ENCODE data around the gene HCK.

The HCK gene

DNA sequence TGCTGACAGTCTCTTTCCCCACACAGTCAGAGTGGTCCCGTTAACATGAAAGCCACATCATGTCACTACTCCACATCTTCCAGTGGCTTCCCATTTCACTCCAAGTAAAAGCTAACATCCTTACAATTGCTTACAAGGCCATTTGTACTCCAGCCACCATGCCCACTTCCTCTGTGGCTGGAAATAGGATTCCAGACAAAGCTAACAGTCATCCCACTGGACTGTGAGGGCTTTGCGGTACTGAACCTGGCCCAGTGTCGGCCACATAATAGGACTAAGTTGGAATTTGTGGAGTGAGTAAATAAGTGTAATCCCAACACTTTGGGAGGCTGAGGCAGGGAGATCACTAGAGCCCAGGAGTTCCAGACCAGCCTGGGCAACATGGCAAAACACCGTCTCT lies 31.0 kb upstream of the HCK start:
- H4K20me1 ChIP-seq (ENCODE audit: insufficient read depth, low read length): no peaks in the 10 kb centered on the region
- H3K79me2 ChIP-seq (ENCODE audit: insufficient read depth, low read length): no peaks in the 10 kb centered on the region
- peaks cover 3% of the 10 kb centered on the region for H3K27me3 ChIP-seq (ENCODE audit: insufficient read depth, low read length, poor library complexity)
- no peak overlapping the region for H3K27ac ChIP-seq (ENCODE audit: low read length)
- no peaks in the 10 kb centered on the region for H3K36me3 ChIP-seq (ENCODE audit: insufficient read depth, low read length)
- H3K4me1 ChIP-seq (ENCODE audit: insufficient read depth, low read length): 0 out of 2 replicates have a peak, but pooled peaks cover 3% of the 10 kb centered on the region
- H3K4me2 ChIP-seq (ENCODE audit: insufficient read depth, low read length): no peak overlapping the region
- no peak for TF ChIP-seq EZH2 (IDR thresholded peaks at IDR 0.05; ENCODE audit: borderline replicate concordance, low read depth, low read length, severe bottlenecking)
- TF ChIP-seq, protein P1, sequence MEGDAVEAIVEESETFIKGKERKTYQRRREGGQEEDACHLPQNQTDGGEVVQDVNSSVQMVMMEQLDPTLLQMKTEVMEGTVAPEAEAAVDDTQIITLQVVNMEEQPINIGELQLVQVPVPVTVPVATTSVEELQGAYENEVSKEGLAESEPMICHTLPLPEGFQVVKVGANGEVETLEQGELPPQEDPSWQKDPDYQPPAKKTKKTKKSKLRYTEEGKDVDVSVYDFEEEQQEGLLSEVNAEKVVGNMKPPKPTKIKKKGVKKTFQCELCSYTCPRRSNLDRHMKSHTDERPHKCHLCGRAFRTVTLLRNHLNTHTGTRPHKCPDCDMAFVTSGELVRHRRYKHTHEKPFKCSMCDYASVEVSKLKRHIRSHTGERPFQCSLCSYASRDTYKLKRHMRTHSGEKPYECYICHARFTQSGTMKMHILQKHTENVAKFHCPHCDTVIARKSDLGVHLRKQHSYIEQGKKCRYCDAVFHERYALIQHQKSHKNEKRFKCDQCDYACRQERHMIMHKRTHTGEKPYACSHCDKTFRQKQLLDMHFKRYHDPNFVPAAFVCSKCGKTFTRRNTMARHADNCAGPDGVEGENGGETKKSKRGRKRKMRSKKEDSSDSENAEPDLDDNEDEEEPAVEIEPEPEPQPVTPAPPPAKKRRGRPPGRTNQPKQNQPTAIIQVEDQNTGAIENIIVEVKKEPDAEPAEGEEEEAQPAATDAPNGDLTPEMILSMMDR (IDR thresholded peaks at IDR 0.05; ENCODE audit: borderline replicate concordance, extremely low read depth, low read length, poor library complexity, severe bottlenecking): no peak
- no peak overlapping the region for H2AFZ ChIP-seq (ENCODE audit: low read depth, low read length)
- no peak overlapping the region for H3K9ac ChIP-seq (ENCODE audit: low read depth, low read length)
- H3K9me3 ChIP-seq (ENCODE audit: insufficient read depth, low read length, severe bottlenecking): no peaks in the 10 kb centered on the region
- no peak for DNase-seq
- no peak overlapping the region for H3K4me3 ChIP-seq (ENCODE audit: low read depth in 1 of 2, low read length in 2 of 2)
- no peak for ATAC-seq (ENCODE audit: insufficient read depth, low read depth)

DNA sequence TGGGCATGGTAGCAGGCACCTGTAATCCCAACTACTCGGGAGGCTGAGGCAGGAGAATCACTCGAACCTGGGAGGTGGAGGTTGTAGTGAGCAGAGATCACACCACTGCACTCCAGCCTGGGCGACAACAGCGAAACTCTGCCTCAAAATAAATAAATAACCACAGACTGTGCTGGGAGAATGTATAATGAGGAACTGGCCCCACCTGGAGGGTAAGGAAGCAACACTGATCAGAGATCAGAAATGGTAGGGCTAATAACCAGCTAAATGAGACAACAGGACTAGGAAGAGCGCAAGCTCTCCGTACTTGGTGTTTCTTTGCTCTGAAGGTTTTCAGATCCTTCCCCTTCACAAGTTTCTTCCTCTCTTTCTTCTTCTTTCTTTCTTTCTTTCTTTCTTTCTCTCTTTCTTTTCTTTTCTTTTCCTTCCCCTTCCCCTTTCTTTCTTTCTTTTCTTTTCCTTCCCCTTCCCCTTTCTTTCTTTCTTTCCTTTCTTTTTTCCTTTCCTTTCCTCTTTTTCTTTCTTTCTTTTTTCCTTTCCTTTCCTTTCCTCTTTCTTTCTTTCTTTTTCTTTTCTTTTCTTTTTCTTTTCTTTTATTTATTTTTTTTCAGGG lies 27.3 kb upstream of the HCK start:
- no peak for TF ChIP-seq EZH2 (IDR thresholded peaks at IDR 0.05; ENCODE audit: borderline replicate concordance, low read depth, low read length, severe bottlenecking)
- H3K27me3 ChIP-seq (ENCODE audit: insufficient read depth, low read length, poor library complexity): peaks cover 3% of the 10 kb centered on the region
- H3K4me3 ChIP-seq (ENCODE audit: low read depth in 1 of 2, low read length in 2 of 2): no peak overlapping the region
- H3K4me2 ChIP-seq (ENCODE audit: insufficient read depth, low read length): no peak overlapping the region
- no peak for DNase-seq
- H3K4me1 ChIP-seq (ENCODE audit: insufficient read depth, low read length): 0 out of 2 replicates have a peak, but pooled peaks cover 2% of the 10 kb centered on the region
- H2AFZ ChIP-seq (ENCODE audit: low read depth, low read length): no peak overlapping the region
- H4K20me1 ChIP-seq (ENCODE audit: insufficient read depth, low read length): no peaks in the 10 kb centered on the region
- H3K36me3 ChIP-seq (ENCODE audit: insufficient read depth, low read length): no peaks in the 10 kb centered on the region
- no peak for ATAC-seq (ENCODE audit: insufficient read depth, low read depth)
- H3K79me2 ChIP-seq (ENCODE audit: insufficient read depth, low read length): no peaks in the 10 kb centered on the region
- no peaks in the 10 kb centered on the region for H3K9me3 ChIP-seq (ENCODE audit: insufficient read depth, low read length, severe bottlenecking)
- no peak overlapping the region for H3K27ac ChIP-seq (ENCODE audit: low read length)
- no peak overlapping the region for H3K9ac ChIP-seq (ENCODE audit: low read depth, low read length)

DNA sequence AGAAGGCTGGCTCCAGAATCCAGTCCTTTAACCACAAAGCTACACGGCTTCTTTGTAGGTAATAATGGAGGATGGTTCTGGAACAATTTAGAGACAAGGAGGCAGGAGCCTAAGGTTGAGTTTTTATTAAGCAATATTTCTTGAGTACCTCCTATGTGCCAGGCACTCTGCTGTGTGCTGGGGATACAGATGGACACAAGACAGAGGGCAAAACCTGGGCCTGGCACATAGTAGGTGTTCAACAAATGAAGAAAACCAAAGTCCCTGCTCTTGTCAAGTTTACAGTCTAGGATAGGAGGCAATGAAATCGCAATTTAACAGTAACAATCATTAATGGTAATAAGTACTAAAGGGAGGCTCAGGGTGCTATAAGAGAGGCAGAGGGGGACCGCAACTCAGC lies 24.4 kb upstream of the HCK start:
- Histone ChIP-seq H3K4me1 (ENCODE audit: insufficient read depth, low read length) (peaks cover 6% of the 10 kb centered on the region; the same call in 1 of the 2 replicates), H3K27ac (ENCODE audit: low read length) (no peak overlapping the region), H3K4me2 (ENCODE audit: insufficient read depth, low read length) (no peak overlapping the region), H3K79me2 (ENCODE audit: insufficient read depth, low read length) (no peaks in the 10 kb centered on the region), H4K20me1 (ENCODE audit: insufficient read depth, low read length) (no peaks in the 10 kb centered on the region), H3K36me3 (ENCODE audit: insufficient read depth, low read length) (no peaks in the 10 kb centered on the region), H3K4me3 (ENCODE audit: low read depth in 1 of 2, low read length in 2 of 2) (no peak overlapping the region), H3K27me3 (ENCODE audit: insufficient read depth, low read length, poor library complexity) (peaks cover 3% of the 10 kb centered on the region), H3K9me3 (ENCODE audit: insufficient read depth, low read length, severe bottlenecking) (no peaks in the 10 kb centered on the region), H2AFZ (ENCODE audit: low read depth, low read length) (no peak overlapping the region), H3K9ac (ENCODE audit: low read depth, low read length) (no peak overlapping the region)
- TF ChIP-seq, protein P1 (IDR thresholded peaks at IDR 0.05; ENCODE audit: borderline replicate concordance, extremely low read depth, low read length, poor library complexity, severe bottlenecking): no peak
- TF ChIP-seq EZH2 (IDR thresholded peaks at IDR 0.05; ENCODE audit: borderline replicate concordance, low read depth, low read length, severe bottlenecking): no peak
- DNase-seq: no peak
- ATAC-seq (ENCODE audit: insufficient read depth, low read depth): no peak

DNA sequence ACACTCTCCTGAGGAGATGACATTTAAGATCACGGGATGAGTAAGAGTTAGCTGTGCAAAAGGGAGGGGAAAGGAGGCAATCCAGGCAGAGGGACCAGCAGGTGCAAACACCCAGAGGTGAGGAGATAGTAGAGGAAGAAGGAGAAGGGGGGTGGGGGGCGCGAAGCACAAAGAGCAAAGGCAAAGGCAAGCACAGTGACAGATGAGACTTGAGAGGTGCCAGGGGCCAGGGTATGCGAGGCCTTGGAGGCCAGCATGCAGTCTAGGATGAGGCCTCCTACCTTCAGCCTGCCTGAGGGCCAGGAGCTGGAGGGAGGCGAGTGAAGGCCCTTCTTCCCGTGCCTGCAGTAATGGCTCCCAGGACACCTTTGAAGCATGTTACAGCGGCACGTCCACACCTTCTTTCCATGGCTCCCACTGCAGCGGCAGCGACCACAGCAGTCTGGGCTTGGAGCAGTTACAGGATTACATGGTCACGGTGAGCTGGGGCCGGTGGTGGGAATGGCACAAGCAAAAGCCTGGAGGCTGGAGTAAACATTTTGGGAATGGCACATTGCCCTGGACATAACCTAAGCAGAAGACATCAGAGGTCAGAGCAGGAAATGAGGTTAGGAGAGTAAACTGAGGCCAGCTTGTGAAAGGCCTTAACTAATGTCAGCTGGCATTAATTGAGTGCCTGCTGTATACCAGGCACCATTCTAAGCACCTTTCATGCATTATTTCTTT lies 23.2 kb upstream of the HCK start:
- TF ChIP-seq EZH2 (IDR thresholded peaks at IDR 0.05; ENCODE audit: borderline replicate concordance, low read depth, low read length, severe bottlenecking): no peak
- TF ChIP-seq, protein P1 (IDR thresholded peaks at IDR 0.05; ENCODE audit: borderline replicate concordance, extremely low read depth, low read length, poor library complexity, severe bottlenecking): no peak
- H3K4me2 ChIP-seq (ENCODE audit: insufficient read depth, low read length): no peak overlapping the region
- no peaks in the 10 kb centered on the region for H3K36me3 ChIP-seq (ENCODE audit: insufficient read depth, low read length)
- H2AFZ ChIP-seq (ENCODE audit: low read depth, low read length): no peak overlapping the region
- H3K9me3 ChIP-seq (ENCODE audit: insufficient read depth, low read length, severe bottlenecking): no peaks in the 10 kb centered on the region
- H3K4me1 ChIP-seq (ENCODE audit: insufficient read depth, low read length): peaks cover 6% of the 10 kb centered on the region; the same call in 1 of the 2 replicates
- no peaks in the 10 kb centered on the region for H4K20me1 ChIP-seq (ENCODE audit: insufficient read depth, low read length)
- no peak for ATAC-seq (ENCODE audit: insufficient read depth, low read depth)
- no peaks in the 10 kb centered on the region for H3K79me2 ChIP-seq (ENCODE audit: insufficient read depth, low read length)
- no peak for DNase-seq
- peaks cover 4% of the 10 kb centered on the region for H3K27me3 ChIP-seq (ENCODE audit: insufficient read depth, low read length, poor library complexity)
- H3K9ac ChIP-seq (ENCODE audit: low read depth, low read length): no peak overlapping the region
- H3K4me3 ChIP-seq (ENCODE audit: low read depth in 1 of 2, low read length in 2 of 2): no peak overlapping the region
- no peak overlapping the region for H3K27ac ChIP-seq (ENCODE audit: low read length)
